ENCODE results near the gene DEDD.

DEDD gene

GRCh38 chr1:161090617-161091016 is 41.9 kb downstream of the DEDD start:
- peak; percentile 13 for DNase-seq

GRCh38 chr1:161089938-161090337 is 42.5 kb downstream of the DEDD start:
- peak; percentile 33 for DNase-seq

- DNase-seq: peak; percentile 77
Observed at GRCh38 chr1:161089251-161089924, 43.1 kb downstream of the DEDD start, which contains the start of gene NECTIN4. NECTIN4 (minus strand) TSS chr1:161089558; CDS start chr1:161089296, 262 bp downstream.

GRCh38 chr1:161088587-161089110 is 43.8 kb downstream of the DEDD start:
- peak; percentile 54 for DNase-seq

GRCh38 chr1:161086457-161086856 is 46.0 kb downstream of the DEDD start:
- DNase-seq: peak; percentile 68

GRCh38 chr1:161085165-161085564 is 47.3 kb downstream of the DEDD start:
- DNase-seq: peak; percentile 94

GRCh38 chr1:161084597-161084988 is 47.9 kb downstream of the DEDD start:
- DNase-seq: peak; percentile 92

- DNase-seq: peak; percentile 69
Observed at GRCh38 chr1:161083748-161084596, 48.5 kb downstream of the DEDD start.

- peak; percentile 100 for DNase-seq
Observed at GRCh38 chr1:161082996-161083747, 49.3 kb downstream of the DEDD start.

- peak; percentile 72 for DNase-seq
Observed at GRCh38 chr1:161082483-161082882, 50.0 kb downstream of the DEDD start.

- DNase-seq: no peak
Observed at GRCh38 chr1:161081519-161081918, 50.9 kb downstream of the DEDD start.

GRCh38 chr1:161080441-161081405 is 51.7 kb downstream of the DEDD start:
- DNase-seq: peak; percentile 76

- no peak for DNase-seq
Observed at GRCh38 chr1:161079436-161080110, 52.9 kb downstream of the DEDD start.

- DNase-seq: no peak
Observed at GRCh38 chr1:161077426-161077825, 55.0 kb downstream of the DEDD start.

GRCh38 chr1:161076410-161076809 is 56.1 kb downstream of the DEDD start:
- no peak for DNase-seq

GRCh38 chr1:161074676-161075368 is 57.6 kb downstream of the DEDD start:
- no peak for DNase-seq

GRCh38 chr1:161073474-161074121 is 58.9 kb downstream of the DEDD start:
- no peak for DNase-seq

- DNase-seq: no peak
Observed at GRCh38 chr1:161072751-161073449, 59.6 kb downstream of the DEDD start.

- DNase-seq: peak; percentile 88
Observed at GRCh38 chr1:161071886-161072371, 60.5 kb downstream of the DEDD start.

All from islet precursor cell (in vitro differentiated cells).